Fibroblast of lung (primary cell): ENCODE data around the gene ZEB2. TPM values are rescaled to one million over a fixed set of nuclear protein-coding genes. Genes with fewer than 3 reads are reported as not detected.

Experiments
- DNase-seq, 2 donors: peaks; one replicate each; pipeline versions ENCODE4 v3.0.0 to v3.0.0-alpha.2; 2010; ENCODE audit warnings: low read depth in 2 of 2
- H2AFZ ChIP-seq: 2 replicates; pipeline ENCODE4 v1.5.1; 2012; ENCODE audit warnings: low read length, control low read depth, inconsistent platforms
- H3K27ac ChIP-seq: 2 replicates; pipeline ENCODE4 v1.5.1; 2011; ENCODE audit warnings: low read length, control low read depth; ENCODE audit not compliant: insufficient read depth
- H3K27me3 ChIP-seq: 2 replicates; pipeline ENCODE4 v1.5.1; 2011; ENCODE audit warnings: mild to moderate bottlenecking, low read length; ENCODE audit not compliant: control insufficient read depth, insufficient read depth
- H3K36me3 ChIP-seq: 2 replicates; pipeline ENCODE4 v1.5.1; 2011; ENCODE audit warnings: low read length; ENCODE audit not compliant: control insufficient read depth, insufficient read depth
- H3K4me1 ChIP-seq: 2 replicates; pipeline ENCODE4 v1.5.1; 2011; ENCODE audit warnings: low read length; ENCODE audit not compliant: control insufficient read depth, insufficient read depth; ENCODE audit errors: extremely low read depth
- H3K4me2 ChIP-seq: 2 replicates; pipeline ENCODE4 v1.5.1; 2011; ENCODE audit warnings: low read length, control low read depth; ENCODE audit not compliant: insufficient read depth; ENCODE audit errors: extremely low read depth
- H3K4me3 ChIP-seq, 4 experiments: fragments of 200-600 bp in 1 of 4; sonication (generic) in 1 of 4; replicated peaks in 1 of 4; 2 replicates each; pipeline ENCODE4 v1.5.1; 2011 to 2016; ENCODE audit warnings: low read length in 4 of 4, low read depth in 3 of 4, mild to moderate bottlenecking in 3 of 4, control low read depth in 2 of 4, inconsistent platforms in 1 of 4, mixed read lengths in 1 of 4; ENCODE audit not compliant: insufficient read depth in 1 of 4; ENCODE audit errors: control extremely low read depth in 1 of 4
- H3K79me2 ChIP-seq: 2 replicates; pipeline ENCODE4 v1.5.1; 2012; ENCODE audit warnings: mild to moderate bottlenecking, low read length, inconsistent platforms; ENCODE audit not compliant: control insufficient read depth, insufficient read depth
- H3K9ac ChIP-seq: 2 replicates; pipeline ENCODE4 v1.5.1; 2011; ENCODE audit warnings: mild to moderate bottlenecking, low read length, control low read depth; ENCODE audit not compliant: insufficient read depth
- H3K9me3 ChIP-seq: 2 replicates; pipeline ENCODE4 v1.5.1; 2012; ENCODE audit warnings: low read depth, low read length; ENCODE audit not compliant: control insufficient read depth, insufficient read depth
- H4K20me1 ChIP-seq: 2 replicates; pipeline ENCODE4 v1.5.1; 2011; ENCODE audit warnings: low read length; ENCODE audit not compliant: control insufficient read depth, insufficient read depth; ENCODE audit errors: extremely low read depth
- EZH2 ChIP-seq: IDR thresholded peaks from 2 replicates; pipeline ENCODE4 v1.5.1; 2012; ENCODE audit warnings: low read length, control low read depth, mild to moderate bottlenecking; ENCODE audit errors: missing control alignments
- polyA plus RNA-seq, 2 donors: library from polyadenylated mRNA; depleted of rRNA in 1 of 2; stranded (reverse) in 1 of 2; unstranded in 1 of 2; fragments of >200 nt; gene quantifications; 2 replicates each; pipeline ENCODE4 v1.2.1, GENCODE V29; 2011 to 2012; ENCODE audit warnings: missing spikeins in 1 of 2
- total RNA-seq: library from RNA; depleted of rRNA; stranded (reverse); fragments of >200 nt; gene quantifications from 2 replicates; pipeline ENCODE4 v1.2.1, GENCODE V29; 2014
- TF ChIP-seq, protein P1 (sequence below), 2 donors: IDR thresholded peaks in 1 of 2; conservative IDR thresholded peaks in 1 of 2; 1 replicate in 1 of 2; 2 replicates in 1 of 2; pipeline ENCODE4 v1.5.1; 2011 to 2012; ENCODE audit warnings: low read length in 2 of 2, control low read depth in 1 of 2, inconsistent platforms in 1 of 2, low read depth in 1 of 2, mild to moderate bottlenecking in 1 of 2

The ZEB2 gene
- total and polyA plus RNA-seq, 2 donors (not counting 1 experiment from before 2014, with no cell fraction given), result 91.0 to 130 TPM

DNA sequence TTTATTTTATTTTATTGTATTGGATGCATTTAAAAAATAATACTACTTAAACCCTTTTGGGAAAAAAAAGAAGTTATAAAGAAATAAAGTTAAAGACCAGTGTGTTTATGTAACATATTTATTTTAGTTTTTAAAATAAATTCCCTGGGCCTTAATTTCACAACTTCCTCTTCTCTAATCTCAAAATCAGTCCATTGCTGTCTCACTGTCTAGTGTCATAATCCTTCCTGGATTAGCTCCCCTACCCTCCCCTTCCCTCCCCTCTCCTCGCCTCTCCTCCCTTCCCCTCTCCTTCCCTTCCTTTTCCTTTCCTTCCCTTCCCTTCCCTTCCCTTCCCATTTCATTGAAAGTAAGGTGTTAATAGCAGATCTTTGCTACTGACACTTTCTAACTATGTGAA, 40.3 kb upstream of the ZEB2 start:
- Histone ChIP-seq H3K9me3 (no peaks in the 10 kb centered on the region), H3K4me1 (no peaks in the 10 kb centered on the region), H3K36me3 (no peaks in the 10 kb centered on the region), H3K9ac (no peak overlapping the region), H3K4me3 (no peak overlapping the region), H3K4me2 (no peak overlapping the region), H3K79me2 (no peaks in the 10 kb centered on the region), H3K27ac (no peak overlapping the region), H3K27me3 (no peaks in the 10 kb centered on the region), H2AFZ (no peak overlapping the region), H4K20me1 (no peaks in the 10 kb centered on the region)
- no peak for DNase-seq
- TF ChIP-seq EZH2, result no peak
- TF ChIP-seq, protein P1, sequence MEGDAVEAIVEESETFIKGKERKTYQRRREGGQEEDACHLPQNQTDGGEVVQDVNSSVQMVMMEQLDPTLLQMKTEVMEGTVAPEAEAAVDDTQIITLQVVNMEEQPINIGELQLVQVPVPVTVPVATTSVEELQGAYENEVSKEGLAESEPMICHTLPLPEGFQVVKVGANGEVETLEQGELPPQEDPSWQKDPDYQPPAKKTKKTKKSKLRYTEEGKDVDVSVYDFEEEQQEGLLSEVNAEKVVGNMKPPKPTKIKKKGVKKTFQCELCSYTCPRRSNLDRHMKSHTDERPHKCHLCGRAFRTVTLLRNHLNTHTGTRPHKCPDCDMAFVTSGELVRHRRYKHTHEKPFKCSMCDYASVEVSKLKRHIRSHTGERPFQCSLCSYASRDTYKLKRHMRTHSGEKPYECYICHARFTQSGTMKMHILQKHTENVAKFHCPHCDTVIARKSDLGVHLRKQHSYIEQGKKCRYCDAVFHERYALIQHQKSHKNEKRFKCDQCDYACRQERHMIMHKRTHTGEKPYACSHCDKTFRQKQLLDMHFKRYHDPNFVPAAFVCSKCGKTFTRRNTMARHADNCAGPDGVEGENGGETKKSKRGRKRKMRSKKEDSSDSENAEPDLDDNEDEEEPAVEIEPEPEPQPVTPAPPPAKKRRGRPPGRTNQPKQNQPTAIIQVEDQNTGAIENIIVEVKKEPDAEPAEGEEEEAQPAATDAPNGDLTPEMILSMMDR (conservative IDR thresholded peaks at IDR 0.05 in 1 of 2, IDR thresholded peaks at IDR 0.05 in 1 of 2; ENCODE audit: low read depth in 1 of 2, low read length in 2 of 2), result no peak

DNA sequence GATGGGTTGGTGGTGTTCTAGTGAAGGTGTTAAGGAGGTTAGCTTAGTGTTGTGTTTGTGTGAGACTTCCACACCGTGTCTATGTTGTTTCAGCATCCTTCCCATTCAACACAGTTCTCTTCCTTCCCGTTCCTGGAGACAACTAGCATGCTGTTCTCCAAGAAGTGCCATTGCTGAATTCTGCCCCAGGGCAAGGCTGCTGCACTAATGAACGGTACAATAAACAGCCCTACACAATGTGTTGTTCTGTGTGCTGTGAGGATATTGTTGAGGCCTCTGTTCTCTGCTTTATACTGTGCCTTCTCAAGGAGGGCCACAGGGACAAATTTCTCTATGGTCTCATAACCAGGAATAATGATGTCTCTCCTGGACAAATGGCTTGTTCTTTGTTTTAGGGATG, 39.8 kb upstream of the ZEB2 start:
- TF ChIP-seq, protein P1 (conservative IDR thresholded peaks at IDR 0.05 in 1 of 2, IDR thresholded peaks at IDR 0.05 in 1 of 2; ENCODE audit: low read depth in 1 of 2, low read length in 2 of 2), result no peak
- TF ChIP-seq EZH2, result no peak
- H3K27me3 ChIP-seq, result no peaks in the 10 kb centered on the region
- no peaks in the 10 kb centered on the region for H3K79me2 ChIP-seq
- no peak overlapping the region for H2AFZ ChIP-seq
- no peak overlapping the region for H3K4me3 ChIP-seq
- H4K20me1 ChIP-seq, result no peaks in the 10 kb centered on the region
- H3K9ac ChIP-seq, result no peak overlapping the region
- no peak for DNase-seq
- no peak overlapping the region for H3K4me2 ChIP-seq
- H3K9me3 ChIP-seq, result no peaks in the 10 kb centered on the region
- no peaks in the 10 kb centered on the region for H3K36me3 ChIP-seq
- H3K4me1 ChIP-seq, result no peaks in the 10 kb centered on the region
- H3K27ac ChIP-seq, result no peak overlapping the region

DNA sequence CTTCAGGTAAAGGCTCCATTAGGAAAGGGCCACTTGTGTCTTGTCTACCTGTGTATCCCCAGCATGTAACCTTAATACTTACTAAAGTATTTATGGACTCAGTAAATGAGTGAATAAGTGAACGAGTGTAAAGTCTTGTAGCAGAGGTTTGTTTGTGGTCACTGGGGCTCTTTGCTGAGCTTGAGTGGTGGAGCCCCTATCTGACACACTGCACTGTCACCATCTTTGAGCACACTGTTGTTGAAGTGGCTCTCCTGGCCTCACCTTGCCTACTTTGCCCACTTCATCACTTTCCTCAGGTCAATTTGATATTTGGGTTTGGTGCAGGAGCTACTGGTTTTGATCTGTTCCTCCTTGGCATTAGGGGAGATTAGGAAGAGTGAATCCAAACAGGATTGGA, 39.3 kb upstream of the ZEB2 start:
- no peak for TF ChIP-seq EZH2
- TF ChIP-seq, protein P1 (conservative IDR thresholded peaks at IDR 0.05 in 1 of 2, IDR thresholded peaks at IDR 0.05 in 1 of 2; ENCODE audit: low read depth in 1 of 2, low read length in 2 of 2), result no peak
- no peak overlapping the region for H2AFZ ChIP-seq
- H3K4me2 ChIP-seq, result no peak overlapping the region
- H3K9ac ChIP-seq, result no peak overlapping the region
- DNase-seq, result no peak
- no peaks in the 10 kb centered on the region for H3K4me1 ChIP-seq
- H3K27ac ChIP-seq, result no peak overlapping the region
- H4K20me1 ChIP-seq, result no peaks in the 10 kb centered on the region
- H3K36me3 ChIP-seq, result no peaks in the 10 kb centered on the region
- no peaks in the 10 kb centered on the region for H3K79me2 ChIP-seq
- no peaks in the 10 kb centered on the region for H3K27me3 ChIP-seq
- no peak overlapping the region for H3K4me3 ChIP-seq
- no peaks in the 10 kb centered on the region for H3K9me3 ChIP-seq
